Sigmoid colon (tissue), 4 donors: ENCODE measurements around the gene ANXA2.

Source experiments
- EP300 ChIP-seq, 4 donors: sonication (generic); formaldehyde crosslinking; IDR thresholded peaks; one replicate each; pipeline ENCODE4 v1.6.1; 2017; ENCODE audit warnings: antibody characterized with exemption in 4 of 4
- POLR2A ChIP-seq, 2 donors: fragments of 450-650 bp; IDR thresholded peaks; one replicate each; pipeline ENCODE4 v1.6.1; 2016; ENCODE audit warnings: antibody characterized with exemption in 2 of 2, mild to moderate bottlenecking in 2 of 2, moderate library complexity in 2 of 2
- POLR2AphosphoS5 ChIP-seq, 4 donors: sonication (generic); formaldehyde crosslinking; IDR thresholded peaks; one replicate each; pipeline ENCODE4 v1.6.1; 2017; ENCODE audit warnings: antibody characterized with exemption in 4 of 4
- TF ChIP-seq, protein P1 (sequence below), 4 experiments: fragments of 450-650 bp in 3 of 4; fragments of 200-600 bp in 1 of 4; IDR thresholded peaks; one replicate each; pipeline ENCODE4 v1.5.1; 2016 to 2019; ENCODE audit warnings: antibody characterized with exemption in 4 of 4, mild to moderate bottlenecking in 3 of 4, moderate library complexity in 2 of 4

DNA sequence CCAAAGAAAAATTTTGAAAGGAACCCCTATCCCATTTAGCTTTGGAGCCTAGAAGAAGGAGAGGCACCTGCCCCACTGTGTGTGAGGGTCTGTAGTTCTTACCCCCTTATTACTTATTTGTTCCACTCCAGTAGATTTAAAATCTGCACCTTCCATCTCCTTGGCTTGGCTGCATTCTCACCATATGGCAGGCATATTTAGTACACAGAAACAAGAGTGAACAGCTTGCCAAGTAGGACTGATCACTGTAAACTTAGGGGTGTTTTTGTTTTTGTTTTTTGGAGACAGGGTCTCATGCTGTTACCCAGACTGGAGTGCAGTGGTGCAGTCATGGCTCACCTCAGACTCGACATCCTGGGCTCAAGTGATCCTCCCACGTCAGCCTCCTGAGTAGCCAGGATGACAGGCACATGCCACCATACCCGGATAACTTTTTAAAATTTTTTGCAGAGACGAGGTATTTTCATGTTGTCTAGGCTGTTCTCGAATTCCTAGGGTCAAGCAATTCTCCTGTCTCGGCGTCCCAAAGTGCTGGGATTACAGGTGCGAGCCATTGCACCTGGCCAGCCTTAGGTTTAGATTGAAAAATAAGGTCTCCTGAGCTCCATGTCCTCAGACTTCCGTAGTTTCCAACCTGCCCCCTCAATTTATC is 14.1 kb upstream of the ANXA2 start:
- TF ChIP-seq, protein P1, sequence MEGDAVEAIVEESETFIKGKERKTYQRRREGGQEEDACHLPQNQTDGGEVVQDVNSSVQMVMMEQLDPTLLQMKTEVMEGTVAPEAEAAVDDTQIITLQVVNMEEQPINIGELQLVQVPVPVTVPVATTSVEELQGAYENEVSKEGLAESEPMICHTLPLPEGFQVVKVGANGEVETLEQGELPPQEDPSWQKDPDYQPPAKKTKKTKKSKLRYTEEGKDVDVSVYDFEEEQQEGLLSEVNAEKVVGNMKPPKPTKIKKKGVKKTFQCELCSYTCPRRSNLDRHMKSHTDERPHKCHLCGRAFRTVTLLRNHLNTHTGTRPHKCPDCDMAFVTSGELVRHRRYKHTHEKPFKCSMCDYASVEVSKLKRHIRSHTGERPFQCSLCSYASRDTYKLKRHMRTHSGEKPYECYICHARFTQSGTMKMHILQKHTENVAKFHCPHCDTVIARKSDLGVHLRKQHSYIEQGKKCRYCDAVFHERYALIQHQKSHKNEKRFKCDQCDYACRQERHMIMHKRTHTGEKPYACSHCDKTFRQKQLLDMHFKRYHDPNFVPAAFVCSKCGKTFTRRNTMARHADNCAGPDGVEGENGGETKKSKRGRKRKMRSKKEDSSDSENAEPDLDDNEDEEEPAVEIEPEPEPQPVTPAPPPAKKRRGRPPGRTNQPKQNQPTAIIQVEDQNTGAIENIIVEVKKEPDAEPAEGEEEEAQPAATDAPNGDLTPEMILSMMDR (IDR thresholded peaks at IDR 0.05) = no peak
- no peak for TF ChIP-seq POLR2A (IDR thresholded peaks at IDR 0.05)
- no peak for TF ChIP-seq EP300 (IDR thresholded peaks at IDR 0.05)
- TF ChIP-seq POLR2AphosphoS5 (IDR thresholded peaks at IDR 0.05) = no peak
